ENCODE results near the gene SSTR4. TPM values are rescaled to one million over a fixed set of nuclear protein-coding genes. Genes with fewer than 3 reads are reported as not detected.
A peak's percentile ranks its signal among the peaks of the same experiment; 100 is the strongest.

Gene SSTR4
- total RNA-seq, 6 experiments from 2014 or later: not detected

DNA sequence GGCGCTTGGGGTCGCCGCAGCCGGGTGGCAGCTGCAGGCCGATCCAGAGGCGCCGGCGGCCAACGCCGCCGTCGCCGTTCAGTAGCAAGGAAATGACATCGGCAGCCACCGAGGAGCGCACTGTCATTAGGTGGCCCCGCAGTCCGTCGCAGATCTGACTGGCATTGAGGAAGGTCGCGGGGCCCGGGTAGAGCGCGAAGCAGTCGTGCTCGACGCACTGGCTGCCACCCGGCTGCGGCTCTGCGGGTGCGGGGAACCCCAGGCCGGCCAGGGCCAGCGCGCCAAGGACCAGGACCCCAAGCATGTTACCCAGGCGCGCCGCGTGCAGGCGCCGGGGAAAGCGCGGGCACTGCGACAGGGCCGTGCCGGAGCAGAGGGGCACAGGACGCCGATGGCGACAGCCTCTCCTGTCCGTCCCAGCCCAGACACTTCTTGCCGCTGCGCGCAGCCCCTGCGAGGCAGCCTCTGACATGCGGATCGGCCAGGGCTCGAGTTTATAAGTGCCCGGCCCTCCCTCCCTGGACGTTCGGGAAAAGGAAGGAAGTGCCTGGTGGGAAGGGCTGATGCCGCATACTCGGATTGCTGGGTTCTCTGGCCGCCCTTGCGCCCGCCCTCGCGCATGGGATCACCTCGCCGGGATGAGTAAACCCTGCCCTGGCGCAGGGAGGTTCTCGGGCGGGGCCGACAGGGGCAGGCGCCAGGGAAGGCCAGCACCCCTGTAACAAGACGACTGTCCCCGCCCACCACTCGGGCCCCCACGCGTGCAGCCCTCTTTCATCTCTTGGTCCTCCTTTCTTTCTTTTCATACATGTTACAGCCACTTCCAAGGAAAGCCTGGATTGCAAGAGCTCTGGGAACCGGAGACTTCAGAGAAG, 14.3 kb downstream of the SSTR4 start, which contains the start of gene THBD:
Gene THBD (minus strand): TSS at position 472 of the 875 bp plus-strand sequence. CDS start 168 bp downstream, at position 304.
- H3K27me3 ChIP-seq: peaks cover 0 to 11% of the 10 kb centered on the region in 2 donors
- peak; percentile 36 to 62 (median 54) for ATAC-seq
- 0% methylated on average over 9 of the region's 79 CpGs for WGBS (ENCODE audit: insufficient coverage, low coverage, low lambda C conversion rate, missing lambda C conversion rate)
- peak within 1 kb of the TSS; percentile 39 to 51 (median 40) for H3K4me3 ChIP-seq
- H3K27ac ChIP-seq: peak within 1 kb of the TSS; percentile 26 to 72 (median 52)
- H3K9me3 ChIP-seq: no peaks in the 10 kb centered on the region
- peak in 2 of 3 donors; percentile 73 to 74 for DNase-seq
- H3K4me1 ChIP-seq: peaks cover 0 to 20% (median 0%) of the 10 kb centered on the region in 4 donors
- intact Hi-C loops (cut with DNase I): no loop called here
- TF ChIP-seq, protein P1, sequence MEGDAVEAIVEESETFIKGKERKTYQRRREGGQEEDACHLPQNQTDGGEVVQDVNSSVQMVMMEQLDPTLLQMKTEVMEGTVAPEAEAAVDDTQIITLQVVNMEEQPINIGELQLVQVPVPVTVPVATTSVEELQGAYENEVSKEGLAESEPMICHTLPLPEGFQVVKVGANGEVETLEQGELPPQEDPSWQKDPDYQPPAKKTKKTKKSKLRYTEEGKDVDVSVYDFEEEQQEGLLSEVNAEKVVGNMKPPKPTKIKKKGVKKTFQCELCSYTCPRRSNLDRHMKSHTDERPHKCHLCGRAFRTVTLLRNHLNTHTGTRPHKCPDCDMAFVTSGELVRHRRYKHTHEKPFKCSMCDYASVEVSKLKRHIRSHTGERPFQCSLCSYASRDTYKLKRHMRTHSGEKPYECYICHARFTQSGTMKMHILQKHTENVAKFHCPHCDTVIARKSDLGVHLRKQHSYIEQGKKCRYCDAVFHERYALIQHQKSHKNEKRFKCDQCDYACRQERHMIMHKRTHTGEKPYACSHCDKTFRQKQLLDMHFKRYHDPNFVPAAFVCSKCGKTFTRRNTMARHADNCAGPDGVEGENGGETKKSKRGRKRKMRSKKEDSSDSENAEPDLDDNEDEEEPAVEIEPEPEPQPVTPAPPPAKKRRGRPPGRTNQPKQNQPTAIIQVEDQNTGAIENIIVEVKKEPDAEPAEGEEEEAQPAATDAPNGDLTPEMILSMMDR (IDR thresholded peaks at IDR 0.05): no peak
- TF ChIP-seq POLR2A (IDR thresholded peaks at IDR 0.05): peak; percentile 73
- no peaks in the 10 kb centered on the region for H3K36me3 ChIP-seq

DNA sequence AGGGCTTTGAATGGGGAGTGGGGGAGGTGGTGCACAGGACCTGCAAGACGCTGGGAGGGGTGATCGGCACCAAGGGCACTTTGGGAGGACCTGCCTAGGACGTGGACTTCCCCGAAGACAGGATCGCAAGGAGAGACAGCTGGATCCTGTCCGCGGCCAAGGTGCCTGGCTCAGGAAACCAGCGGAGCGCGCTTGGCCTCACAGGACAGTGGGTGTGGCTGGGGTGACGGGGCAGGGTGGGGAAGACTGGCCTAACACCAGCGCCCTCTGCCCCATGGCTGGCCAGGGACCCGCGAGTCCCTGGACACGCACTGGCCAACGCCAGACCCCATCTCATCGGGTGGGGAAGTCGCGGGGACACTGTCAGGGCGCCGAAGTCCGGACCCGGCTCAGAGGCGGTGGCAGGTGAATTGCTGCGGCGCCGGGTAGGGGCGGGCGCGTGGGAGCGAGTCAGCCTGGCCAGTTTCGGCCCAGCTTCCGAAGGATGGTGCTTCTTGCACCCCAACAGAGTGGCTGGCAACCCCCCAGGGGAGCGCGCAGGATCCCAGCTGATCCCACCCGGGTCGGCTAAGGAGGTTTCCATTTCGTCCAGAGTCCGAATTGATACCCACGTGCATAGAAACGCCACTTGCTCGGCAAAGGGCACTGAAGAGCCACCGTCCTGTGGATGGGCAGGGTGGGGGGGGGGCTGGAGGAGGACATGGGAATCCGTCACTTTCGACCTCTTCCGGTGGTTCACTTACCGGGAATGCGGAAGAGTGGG, 15.1 kb downstream of the SSTR4 start:
- intact Hi-C loops (cut with DNase I): no loop called here
- WGBS (ENCODE audit: insufficient coverage, low coverage, low lambda C conversion rate, missing lambda C conversion rate): 5% methylated on average over 8 of the region's 48 CpGs
- peak overlapping the region; percentile 15 to 72 (median 33) for H3K27ac ChIP-seq

DNA sequence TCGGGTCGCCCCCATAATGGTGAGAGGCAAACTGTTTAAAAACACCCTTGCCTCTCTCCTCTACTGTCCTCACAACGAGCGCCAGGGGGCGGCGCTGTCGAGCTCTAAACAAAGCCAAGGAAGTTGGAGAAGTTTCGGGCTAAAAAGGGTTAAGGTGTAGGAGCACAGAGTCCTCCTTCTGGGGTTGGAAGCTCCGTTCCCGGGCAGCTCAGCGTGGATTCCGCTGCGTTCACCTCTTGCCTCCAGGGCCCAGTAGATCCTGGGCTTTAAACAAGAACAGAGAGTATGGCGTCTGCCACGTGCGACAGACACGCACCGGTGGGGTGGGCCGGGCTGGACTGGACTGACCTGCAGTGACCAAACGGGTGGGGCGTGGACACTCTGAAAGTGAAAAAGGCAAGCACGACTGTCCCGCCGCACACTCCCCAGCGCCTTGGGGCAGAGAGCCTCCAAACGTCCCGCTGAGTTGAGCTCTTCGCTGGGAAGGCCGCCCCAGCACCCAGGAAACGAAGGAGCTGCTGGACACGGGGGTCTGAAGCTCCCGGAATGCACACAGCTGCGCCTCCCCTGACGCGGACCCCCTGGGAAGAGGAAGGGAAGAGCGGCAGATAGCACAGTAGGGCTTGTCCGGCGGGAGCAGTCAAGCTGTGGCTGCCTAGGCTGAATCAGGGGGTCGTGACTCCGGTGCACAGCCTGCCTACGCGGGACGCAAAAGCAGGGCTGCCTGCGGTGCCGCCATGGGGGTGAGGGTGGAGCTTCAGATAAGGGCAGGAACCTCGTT, 15.9 kb downstream of the SSTR4 start:
- DNase-seq (peak in 2 of 3 donors; percentile 68 to 71), ATAC-seq (peak; percentile 35 to 49 (median 42))
- Histone ChIP-seq H3K4me3 (peak overlapping the region; percentile 22 to 51 (median 40)), H3K9me3 (no peaks in the 10 kb centered on the region), H3K27me3 (peaks cover 0 to 11% of the 10 kb centered on the region in 2 donors), H3K4me1 (peaks cover 0 to 20% (median 0%) of the 10 kb centered on the region in 4 donors), H3K36me3 (no peaks in the 10 kb centered on the region), H3K27ac (peak overlapping the region; percentile 15 to 72 (median 33))
- no peak for TF ChIP-seq POLR2A (IDR thresholded peaks at IDR 0.05)
- TF ChIP-seq, protein P1 (IDR thresholded peaks at IDR 0.05): peak; percentile 37 to 51 (median 46)
- intact Hi-C loops (cut with DNase I): no loop called here
- 1% methylated on average over 20 of the region's 46 CpGs for WGBS (ENCODE audit: insufficient coverage, low coverage, low lambda C conversion rate, missing lambda C conversion rate)

More for the DNA sequence above, 15.1 kb downstream of the SSTR4 start:
- peak in 2 of 3 donors; percentile 59 to 67 for DNase-seq
- no peak for TF ChIP-seq POLR2A (IDR thresholded peaks at IDR 0.05)
- TF ChIP-seq, protein P1 (IDR thresholded peaks at IDR 0.05): no peak
- no peaks in the 10 kb centered on the region for H3K36me3 ChIP-seq
- peaks cover 0 to 20% (median 0%) of the 10 kb centered on the region in 4 donors for H3K4me1 ChIP-seq
- H3K9me3 ChIP-seq: no peaks in the 10 kb centered on the region
- H3K27me3 ChIP-seq: peaks cover 0 to 11% of the 10 kb centered on the region in 2 donors
- peak overlapping the region; percentile 39 to 51 (median 40) for H3K4me3 ChIP-seq
- ATAC-seq: peak; percentile 21 to 31 (median 25)

DNA sequence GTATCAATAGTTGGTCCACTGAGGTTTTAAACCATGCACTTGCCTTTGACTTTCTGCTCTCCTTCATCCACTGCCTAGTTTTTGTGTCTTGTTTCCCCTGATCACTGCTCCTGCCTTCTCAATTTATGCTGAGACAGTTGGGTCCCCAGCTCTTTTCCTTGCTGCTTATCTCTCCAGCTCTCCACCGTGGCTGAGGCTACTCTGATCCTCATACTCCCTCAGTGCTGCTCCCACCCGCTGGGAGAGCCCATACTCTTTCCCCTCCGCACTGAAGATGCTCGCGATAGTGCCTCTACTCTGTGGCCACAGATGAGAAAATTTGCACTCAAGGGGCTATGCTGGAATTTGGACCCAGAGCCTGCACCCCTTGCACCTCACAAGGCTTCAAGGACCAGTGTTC, 17.8 kb downstream of the SSTR4 start:
- 71% methylated on average over 5 of the region's 5 CpGs for WGBS (ENCODE audit: insufficient coverage, low coverage, low lambda C conversion rate, missing lambda C conversion rate)
- no peak overlapping the region for H3K27ac ChIP-seq
- peaks cover 0 to 5% of the 10 kb centered on the region in 2 donors for H3K27me3 ChIP-seq
- H3K4me1 ChIP-seq: peaks cover 0 to 20% (median 0%) of the 10 kb centered on the region in 4 donors
- H3K36me3 ChIP-seq: no peaks in the 10 kb centered on the region
- TF ChIP-seq POLR2A (IDR thresholded peaks at IDR 0.05): no peak
- TF ChIP-seq, protein P1 (IDR thresholded peaks at IDR 0.05): no peak
- no peak for DNase-seq
- intact Hi-C loops (cut with DNase I): no loop called here
- no peaks in the 10 kb centered on the region for H3K9me3 ChIP-seq
- H3K4me3 ChIP-seq: no peak overlapping the region
- no peak for ATAC-seq
